Activated T-helper 2 cell treated with anti-CD3 and anti-CD28 coated beads, Interferon-gamma antibody, Interleukin-2, Interleukin-4, amounts not matched to agents 10 μg/mL and 5 μg/mL and 100 μg/mL, durations not matched to agents 14 hours and 24 hours and 36 hours (primary cell): Measurements from ENCODE around the gene SLC25A10. TPM values are rescaled to one million over a fixed set of nuclear protein-coding genes. Genes with fewer than 3 reads are reported as not detected.
"Not testable (repeated sequence)": the region's sequence is repeated elsewhere in the genome, so short reads cannot be mapped to it uniquely, and the experiment has no call there.

Experiments used
- DNase-seq: peaks from one replicate; pipeline ENCODE4 v3.0.0; 2021; ENCODE audit warnings: low spot score
- H3K27ac Mint-ChIP-seq: one replicate; pipeline ENCODE4 v1.8.0; 2021; ENCODE audit warnings: mixed read lengths
- H3K27me3 Mint-ChIP-seq: one replicate; pipeline ENCODE4 v1.8.0; 2021; ENCODE audit warnings: low read depth, mixed read lengths
- H3K36me3 Mint-ChIP-seq: one replicate; pipeline ENCODE4 v1.8.0; 2021; ENCODE audit warnings: low read depth, mixed read lengths
- H3K4me1 Mint-ChIP-seq: one replicate; pipeline ENCODE4 v1.8.0; 2021; ENCODE audit warnings: low read depth, mixed read lengths
- H3K4me3 Mint-ChIP-seq: one replicate; pipeline ENCODE4 v1.8.0; 2021; ENCODE audit warnings: low read depth, mild to moderate bottlenecking, moderate library complexity, mixed read lengths
- H3K9me3 Mint-ChIP-seq: one replicate; pipeline ENCODE4 v1.8.0; 2021; ENCODE audit warnings: mixed read lengths
- intact Hi-C: fragments of 100-400 bp; cut with micrococcal nuclease; formaldehyde crosslinking; loops from one replicate; pipeline ENCODE4 v1.15.1; 2023
- total RNA-seq: library from RNA; stranded (reverse); gene quantifications from 2 replicates; pipeline ENCODE4 v1.2.3, GENCODE V29; 2022

The SLC25A10 gene
- total RNA-seq, 1 donor from 2014 or later: 36.4 TPM

- H3K4me3 Mint-ChIP-seq: no peak overlapping the region
- peaks cover 6% of the 10 kb centered on the region for H3K27me3 Mint-ChIP-seq
- DNase-seq: no peak
- no peaks in the 10 kb centered on the region for H3K36me3 Mint-ChIP-seq
- H3K9me3 Mint-ChIP-seq: no peaks in the 10 kb centered on the region
- H3K27ac Mint-ChIP-seq: no peak overlapping the region
- intact Hi-C loops: no loop called here
- H3K4me1 Mint-ChIP-seq: no peaks in the 10 kb centered on the region
Observed at GRCh38 chr17:81725439-81725838, 13.4 kb downstream of the SLC25A10 start.

GRCh38 chr17:81726004-81726403 is 13.9 kb downstream of the SLC25A10 start:
- intact Hi-C loops: no loop called here
- Mint-ChIP-seq H3K36me3 (no peaks in the 10 kb centered on the region), H3K27me3 (peaks cover 8% of the 10 kb centered on the region), H3K9me3 (no peaks in the 10 kb centered on the region), H3K4me3 (no peak overlapping the region), H3K27ac (no peak overlapping the region), H3K4me1 (no peaks in the 10 kb centered on the region)
- no peak for DNase-seq

DNA sequence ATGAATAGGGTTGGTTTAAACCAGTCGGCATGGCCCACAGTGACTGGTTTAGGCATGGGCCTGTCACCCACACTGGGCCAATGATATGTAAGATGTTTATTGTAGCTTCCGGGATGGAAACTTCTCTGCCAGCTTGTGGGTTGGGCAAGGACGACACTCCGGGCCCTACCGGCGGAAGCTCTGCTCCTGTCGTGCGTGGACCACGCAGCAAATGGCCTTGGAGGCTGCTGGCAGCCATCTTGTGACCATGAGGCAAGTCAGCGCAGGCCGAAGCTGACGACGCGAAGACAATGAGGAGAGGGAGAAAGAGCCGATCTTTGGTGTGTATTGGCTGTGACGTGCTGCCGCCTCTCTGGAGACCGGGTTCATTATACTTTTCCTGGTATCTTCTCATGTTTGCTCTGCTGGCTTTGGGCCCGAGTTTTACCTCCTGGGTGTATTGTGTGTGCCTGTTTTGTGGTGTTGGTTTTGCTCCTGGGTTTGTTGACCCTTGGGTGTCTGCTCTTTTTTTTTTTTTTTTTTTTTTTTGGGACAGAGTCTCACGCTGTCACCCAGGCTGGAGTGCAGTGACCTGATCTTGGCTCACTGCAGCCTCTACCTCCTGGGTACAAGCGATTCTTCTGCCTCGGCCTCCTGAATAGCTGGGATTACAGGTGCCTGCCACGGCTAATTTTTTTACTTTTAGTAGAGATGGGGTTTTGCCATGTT is 15.4 kb downstream of the SLC25A10 start:
- Mint-ChIP-seq H3K27me3 (peaks cover 14% of the 10 kb centered on the region), H3K27ac (no peak overlapping the region), H3K4me1 (no peaks in the 10 kb centered on the region), H3K36me3 (no peaks in the 10 kb centered on the region), H3K9me3 (no peaks in the 10 kb centered on the region), H3K4me3 (no peak overlapping the region)
- intact Hi-C loops: no loop called here
- no peak for DNase-seq

DNA sequence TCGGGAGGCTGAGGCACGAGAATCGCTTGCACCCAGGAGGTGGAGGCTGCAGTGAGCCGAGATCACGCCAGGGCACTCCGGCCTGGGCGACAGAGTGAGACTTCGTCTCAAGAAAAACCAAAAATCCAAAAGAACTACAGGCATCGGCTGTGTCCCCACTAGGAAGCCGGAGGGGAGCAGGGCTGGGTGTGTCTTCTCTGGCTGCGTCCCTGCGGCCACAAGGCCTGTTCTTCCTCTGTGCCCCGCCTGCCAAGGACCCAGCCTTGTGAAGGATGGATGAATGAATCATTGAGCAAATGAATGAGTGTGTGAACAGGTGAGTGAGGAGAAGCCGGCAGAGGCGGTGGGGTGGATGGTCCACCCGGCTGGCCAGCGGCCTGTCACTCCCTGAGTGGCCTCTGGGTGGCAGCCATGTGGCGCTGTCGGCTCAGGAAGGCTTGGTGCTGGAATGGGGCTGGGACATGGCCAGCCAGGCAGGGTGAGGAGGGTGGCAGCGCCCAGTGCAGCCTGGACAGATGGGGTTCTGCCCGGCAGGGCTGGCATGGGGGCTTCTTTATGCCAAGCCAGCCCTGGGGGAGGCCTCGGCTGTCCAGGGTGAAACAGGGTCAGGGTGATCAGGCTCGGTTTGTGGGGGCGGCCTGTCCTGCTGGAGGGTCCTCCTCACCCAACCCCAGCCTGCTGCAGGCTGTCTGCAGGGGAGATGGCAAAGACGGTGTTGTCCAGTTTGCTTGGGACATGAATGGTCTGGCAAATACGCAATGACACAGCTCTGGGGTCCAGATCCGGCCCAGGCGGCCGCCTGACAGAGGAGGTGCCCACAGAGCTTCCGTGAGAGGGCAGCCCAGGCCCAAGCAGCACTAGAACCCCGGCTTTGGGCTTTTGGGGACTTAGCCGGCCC is 21.7 kb downstream of the SLC25A10 start:
- no peaks in the 10 kb centered on the region for H3K36me3 Mint-ChIP-seq
- H3K27ac Mint-ChIP-seq: no peak overlapping the region
- intact Hi-C loops: loop anchor here (1.0 kb wide), 1 partner anchor 127 kb away; the partner anchor contains the start of gene P4HB
- H3K9me3 Mint-ChIP-seq: no peaks in the 10 kb centered on the region
- H3K27me3 Mint-ChIP-seq: peaks cover 13% of the 10 kb centered on the region
- H3K4me3 Mint-ChIP-seq: no peak overlapping the region
- DNase-seq: peak; percentile 52
- H3K4me1 Mint-ChIP-seq: peaks cover 6% of the 10 kb centered on the region

DNA sequence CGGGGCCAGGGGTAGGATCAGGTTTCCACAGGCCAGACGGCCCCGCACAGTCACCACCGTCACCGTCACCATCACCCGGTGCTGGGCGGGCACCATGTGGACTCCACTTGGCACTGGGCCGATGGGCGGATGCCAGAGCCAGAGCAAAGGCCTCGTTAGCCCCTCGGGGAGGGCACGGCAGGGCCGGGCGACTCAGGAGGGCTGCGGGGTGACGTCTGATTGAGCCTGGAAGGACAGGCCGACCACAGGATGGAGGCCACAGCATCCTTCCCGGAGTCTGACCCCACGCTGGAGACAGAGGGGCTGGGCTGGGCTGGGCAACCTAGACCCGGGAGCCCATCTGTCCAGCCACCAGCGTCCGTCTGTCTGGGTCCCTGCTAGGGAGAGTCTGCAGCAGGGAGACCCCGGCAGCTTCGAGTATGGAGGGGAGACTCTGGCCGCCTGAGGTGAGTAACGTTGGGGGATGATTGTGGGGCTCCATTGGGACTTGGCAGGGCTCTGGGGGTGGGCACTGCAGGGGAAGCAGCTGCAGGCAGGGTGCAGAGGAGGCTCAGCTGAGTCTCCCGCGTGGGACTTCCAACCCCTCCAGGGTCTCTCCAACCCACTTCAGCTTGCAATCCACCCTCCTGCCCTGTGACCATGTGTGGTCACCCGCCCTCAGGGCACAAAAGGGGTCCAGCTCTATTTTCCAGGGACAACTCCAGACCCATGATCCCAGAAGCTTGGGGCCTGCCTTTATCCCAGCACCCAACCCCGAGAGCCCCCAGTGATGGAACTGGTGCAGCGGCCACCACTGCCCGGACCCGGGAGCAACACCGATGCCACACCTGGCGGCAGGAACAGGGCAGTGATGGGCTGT is 22.6 kb downstream of the SLC25A10 start:
- Mint-ChIP-seq H3K27ac (no peak overlapping the region), H3K4me3 (no peak overlapping the region), H3K27me3 (peaks cover 15% of the 10 kb centered on the region), H3K4me1 (peaks cover 6% of the 10 kb centered on the region), H3K9me3 (no peaks in the 10 kb centered on the region), H3K36me3 (no peaks in the 10 kb centered on the region)
- DNase-seq: no peak
- intact Hi-C loops: no loop called here

- no peak for DNase-seq
- Mint-ChIP-seq H3K27ac (no peak overlapping the region), H3K4me3 (peak overlapping the region; percentile 34), H3K4me1 (peaks cover 6% of the 10 kb centered on the region), H3K36me3 (no peaks in the 10 kb centered on the region), H3K9me3 (no peaks in the 10 kb centered on the region), H3K27me3 (peaks cover 18% of the 10 kb centered on the region)
- intact Hi-C loops: no loop called here
Observed at GRCh38 chr17:81735264-81736102, 23.4 kb downstream of the SLC25A10 start.

- H3K4me3 Mint-ChIP-seq: no peak overlapping the region
- intact Hi-C loops: no loop called here
- no peak for DNase-seq
- no peaks in the 10 kb centered on the region for H3K36me3 Mint-ChIP-seq
- no peaks in the 10 kb centered on the region for H3K9me3 Mint-ChIP-seq
- H3K27me3 Mint-ChIP-seq: peaks cover 13% of the 10 kb centered on the region
- H3K4me1 Mint-ChIP-seq: peaks cover 6% of the 10 kb centered on the region
- no peak overlapping the region for H3K27ac Mint-ChIP-seq
Observed at GRCh38 chr17:81737947-81738800, 26.1 kb downstream of the SLC25A10 start.

GRCh38 chr17:81738801-81739393 is 26.8 kb downstream of the SLC25A10 start:
- Mint-ChIP-seq H3K36me3 (no peaks in the 10 kb centered on the region), H3K27ac (no peak overlapping the region), H3K9me3 (no peaks in the 10 kb centered on the region), H3K27me3 (peaks cover 11% of the 10 kb centered on the region), H3K4me1 (peaks cover 6% of the 10 kb centered on the region), H3K4me3 (no peak overlapping the region)
- DNase-seq: no peak
- intact Hi-C loops: no loop called here

DNA sequence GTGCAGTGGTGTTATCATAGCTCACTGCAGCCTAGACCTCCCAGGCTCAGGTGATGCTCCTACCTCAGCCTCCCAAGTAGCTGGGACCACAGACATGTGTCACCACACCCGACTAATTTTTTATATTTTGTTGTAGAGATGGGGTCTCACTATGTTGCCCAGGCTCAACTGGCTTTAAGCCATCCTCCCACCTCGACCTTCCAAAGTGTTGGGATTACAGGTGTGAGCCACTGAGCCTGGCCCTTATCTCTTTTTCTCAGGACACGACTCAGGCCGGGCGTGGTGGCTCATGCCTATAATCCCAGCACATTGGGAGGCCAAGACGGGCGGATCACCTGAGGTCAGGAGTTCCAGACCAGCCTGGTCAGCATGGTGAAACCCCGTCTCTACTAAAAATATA is 27.5 kb downstream of the SLC25A10 start:
- H3K4me3 Mint-ChIP-seq, DNase-seq, H3K36me3 Mint-ChIP-seq, H3K27ac Mint-ChIP-seq, intact Hi-C loops, H3K4me1 Mint-ChIP-seq, H3K9me3 Mint-ChIP-seq: not testable (repeated sequence)
- H3K27me3 Mint-ChIP-seq: peaks cover 11% of the 10 kb centered on the region

DNA sequence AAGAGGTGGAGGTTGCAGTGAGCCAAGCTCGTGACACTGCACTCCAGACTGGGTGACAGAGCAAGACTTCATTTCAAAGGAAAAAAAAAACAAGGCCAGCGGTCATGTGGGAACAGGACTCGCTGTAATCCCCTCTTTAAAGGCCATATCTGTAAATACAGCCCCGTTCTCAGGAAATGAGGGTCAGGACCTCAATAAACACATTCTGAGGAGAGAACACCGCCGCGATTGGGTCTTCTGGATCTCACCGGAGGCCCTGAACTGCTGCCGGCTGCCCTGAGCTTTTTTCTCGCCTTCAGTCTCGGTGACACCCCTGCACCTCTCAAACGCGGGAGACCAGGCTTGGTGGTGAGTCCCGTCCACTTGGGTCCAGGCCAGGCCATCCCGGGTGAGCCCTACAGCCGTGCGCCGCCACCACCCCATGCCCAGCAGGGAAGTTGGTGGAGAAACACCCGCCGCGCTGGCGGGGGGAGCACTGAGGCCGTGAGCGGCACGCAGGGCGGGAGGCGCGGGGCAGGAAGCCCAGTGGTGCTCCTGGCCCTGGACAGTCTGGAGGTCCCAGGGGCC is 28.4 kb downstream of the SLC25A10 start:
- no peaks in the 10 kb centered on the region for H3K9me3 Mint-ChIP-seq
- H3K4me3 Mint-ChIP-seq: no peak overlapping the region
- H3K36me3 Mint-ChIP-seq: no peaks in the 10 kb centered on the region
- DNase-seq: no peak
- intact Hi-C loops: no loop called here
- peaks cover 5% of the 10 kb centered on the region for H3K4me1 Mint-ChIP-seq
- peaks cover 11% of the 10 kb centered on the region for H3K27me3 Mint-ChIP-seq
- H3K27ac Mint-ChIP-seq: no peak overlapping the region

GRCh38 chr17:81741049-81741593 is 29.0 kb downstream of the SLC25A10 start:
- Mint-ChIP-seq H3K36me3 (no peaks in the 10 kb centered on the region), H3K4me1 (no peaks in the 10 kb centered on the region), H3K4me3 (no peak overlapping the region), H3K27ac (no peak overlapping the region), H3K9me3 (no peaks in the 10 kb centered on the region), H3K27me3 (peaks cover 11% of the 10 kb centered on the region)
- DNase-seq: no peak
- intact Hi-C loops: no loop called here
